Neural cell (in vitro differentiated cells): ENCODE measurements around the gene SPINK9. TPM values are rescaled to one million over a fixed set of nuclear protein-coding genes. Genes with fewer than 3 reads are reported as not detected.

ENCODE experiments used
- H2AFZ ChIP-seq: fragments of 200-600, 300-800 bp; sonication (generic), shearing (Covaris generic); 2 replicates; pipeline ENCODE4 v1.6.0; 2014; ENCODE audit warnings: low read depth, mild to moderate bottlenecking, antibody characterized with exemption, low read length, moderate library complexity
- H3F3A ChIP-seq: fragments of 200-600 bp; shearing (Covaris generic); 2 replicates; pipeline ENCODE4 v1.6.1; 2016; ENCODE audit warnings: mild to moderate bottlenecking, moderate library complexity, mixed read lengths, antibody characterized with exemption, low read length; ENCODE audit not compliant: insufficient read depth, poor library complexity, severe bottlenecking
- H3K27ac ChIP-seq: fragments of 200-600, 300-800 bp; sonication (generic), shearing (Covaris generic); 2 replicates; pipeline ENCODE4 v1.5.1; 2014; ENCODE audit warnings: mild to moderate bottlenecking, low read length, moderate library complexity
- H3K27me3 ChIP-seq: fragments of 300-800, 200-600 bp; sonication (generic), shearing (Covaris generic); 2 replicates; pipeline ENCODE4 v1.6.0; 2014; ENCODE audit warnings: mild to moderate bottlenecking, low read depth, low read length, moderate library complexity; ENCODE audit not compliant: insufficient read depth
- H3K36me3 ChIP-seq: fragments of 300-800, 200-600 bp; sonication (generic), shearing (Covaris generic); 2 replicates; pipeline ENCODE4 v1.5.1; 2014; ENCODE audit warnings: mild to moderate bottlenecking, antibody characterized with exemption, low read length, moderate library complexity; ENCODE audit not compliant: insufficient read depth
- H3K4me2 ChIP-seq: fragments of 300-800, 200-600 bp; sonication (generic), shearing (Covaris generic); 2 replicates; pipeline ENCODE4 v1.6.0; 2014; ENCODE audit warnings: mild to moderate bottlenecking, low read length
- H3K4me3 ChIP-seq: fragments of 300-800, 200-600 bp; sonication (generic), shearing (Covaris generic); 2 replicates; pipeline ENCODE4 v1.5.1; 2014; ENCODE audit warnings: mild to moderate bottlenecking, low read length, moderate library complexity
- H3K79me2 ChIP-seq: fragments of 200-600 bp; shearing (Covaris generic); replicated peaks from 2 replicates; pipeline ENCODE4 v1.6.0; 2014; ENCODE audit warnings: mild to moderate bottlenecking, low read length, moderate library complexity; ENCODE audit not compliant: insufficient read depth
- H3K9ac ChIP-seq: fragments of 300-800, 200-600 bp; sonication (generic), shearing (Covaris generic); 2 replicates; pipeline ENCODE4 v1.6.1; 2016; ENCODE audit warnings: mild to moderate bottlenecking, low read length, mixed read lengths
- H3K9me2 ChIP-seq: fragments of 200-600 bp; shearing (Covaris generic); 2 replicates; pipeline ENCODE4 v1.6.1; 2016; ENCODE audit warnings: mild to moderate bottlenecking, low read length, mixed read lengths; ENCODE audit not compliant: insufficient read depth
- H3K9me3 ChIP-seq: fragments of 200-600, 300-800 bp; sonication (generic), shearing (Covaris generic); 2 replicates; pipeline ENCODE4 v1.6.1; 2016; ENCODE audit warnings: mild to moderate bottlenecking, mixed run types, low read length, moderate library complexity, mixed read lengths
- H4K20me1 ChIP-seq: fragments of 200-600 bp; shearing (Covaris generic); 2 replicates; pipeline ENCODE4 v1.6.1; 2016; ENCODE audit warnings: mild to moderate bottlenecking, mixed run types; ENCODE audit not compliant: insufficient read depth
- EP300 ChIP-seq: fragments of 450-650 bp; conservative IDR thresholded peaks from 2 replicates; pipeline ENCODE4 v1.6.1; 2014; ENCODE audit warnings: antibody characterized with exemption, mild to moderate bottlenecking, moderate library complexity; ENCODE audit not compliant: poor library complexity, severe bottlenecking
- EZH2 ChIP-seq: fragments of 200-600, 300-800 bp; shearing (Covaris generic), sonication (generic); IDR thresholded peaks from 2 replicates; pipeline ENCODE4 v1.6.1; 2014; ENCODE audit warnings: antibody characterized with exemption, low read length, borderline replicate concordance, mild to moderate bottlenecking; ENCODE audit not compliant: insufficient read depth, poor library complexity, severe bottlenecking
- MXI1 ChIP-seq: fragments of 450-650 bp; conservative IDR thresholded peaks from 2 replicates; pipeline ENCODE4 v1.6.1; 2014; ENCODE audit warnings: antibody characterized with exemption, mild to moderate bottlenecking; ENCODE audit not compliant: poor library complexity, severe bottlenecking
- POLR2AphosphoS5 ChIP-seq: IDR thresholded peaks from 2 replicates; pipeline ENCODE4 v1.6.1; 2012
- RAD21 ChIP-seq: fragments of 450-650 bp; conservative IDR thresholded peaks from 2 replicates; pipeline ENCODE4 v1.6.1; 2014; ENCODE audit warnings: antibody characterized with exemption, mild to moderate bottlenecking, moderate library complexity
- SMC3 ChIP-seq: fragments of 450-650 bp; conservative IDR thresholded peaks from 2 replicates; pipeline ENCODE4 v1.6.1; 2014; ENCODE audit warnings: antibody characterized with exemption, mild to moderate bottlenecking, moderate library complexity; ENCODE audit not compliant: poor library complexity
- TAF1 ChIP-seq: IDR thresholded peaks from 2 replicates; pipeline ENCODE4 v1.6.1; 2012; ENCODE audit warnings: low read depth
- polyA plus RNA-seq: library from polyadenylated mRNA; depleted of rRNA; stranded (reverse); fragments of >200 nt; gene quantifications from 2 replicates; pipeline ENCODE4 v1.2.3, GENCODE V29; 2014
- small RNA-seq, 3 experiments: library from RNA; depleted of rRNA; stranded (forward); fragments of <200 nt; gene quantifications; one replicate each; pipeline ENCODE3, GENCODE V24; 2012
- TF ChIP-seq, protein P1 (sequence below): fragments of 450-650 bp; IDR thresholded peaks from 2 replicates; pipeline ENCODE4 v1.5.1; 2014; ENCODE audit warnings: antibody characterized with exemption, mild to moderate bottlenecking, moderate library complexity; ENCODE audit not compliant: poor library complexity, severe bottlenecking
- TF ChIP-seq, protein P2 (sequence below): IDR thresholded peaks from 2 replicates; pipeline ENCODE4 v1.6.1; 2012; ENCODE audit warnings: borderline replicate concordance

SPINK9 gene
- polyA plus RNA-seq, 1 donor from 2014 or later = not detected

DNA sequence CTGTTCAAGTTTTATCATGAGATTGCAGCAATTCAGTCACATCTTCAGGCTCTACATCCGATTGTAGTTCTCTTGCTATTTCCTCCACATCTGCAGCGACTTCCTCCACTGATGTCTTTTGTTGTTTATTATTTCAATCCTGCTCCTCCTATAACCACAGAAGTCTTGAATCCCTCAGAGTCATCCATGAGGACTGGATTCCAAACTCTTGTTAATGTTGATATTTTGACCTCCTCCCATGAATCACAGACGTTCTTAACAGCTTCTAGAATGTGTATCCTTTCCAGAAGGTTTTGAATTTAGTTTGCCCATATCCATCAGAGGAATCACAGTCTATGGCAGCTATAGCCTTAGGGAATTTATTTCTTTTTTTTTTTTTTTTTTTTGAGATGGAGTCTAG, 52.0 kb downstream of the SPINK9 start:
- no peaks in the 10 kb centered on the region for H3K9me3 ChIP-seq
- H3K79me2 ChIP-seq = peaks cover 70% of the 10 kb centered on the region
- H2AFZ ChIP-seq = no peak overlapping the region
- H3K4me3 ChIP-seq = no peak overlapping the region
- H4K20me1 ChIP-seq = no peaks in the 10 kb centered on the region
- H3K36me3 ChIP-seq = no peaks in the 10 kb centered on the region
- no peaks in the 10 kb centered on the region for H3K9me2 ChIP-seq
- H3K27me3 ChIP-seq = no peaks in the 10 kb centered on the region
- H3K4me2 ChIP-seq = no peak overlapping the region
- no peak overlapping the region for H3K27ac ChIP-seq
- H3F3A ChIP-seq = no peaks in the 10 kb centered on the region
- TF ChIP-seq SMC3 = no peak
- no peak for TF ChIP-seq EP300
- no peak overlapping the region for H3K9ac ChIP-seq

DNA sequence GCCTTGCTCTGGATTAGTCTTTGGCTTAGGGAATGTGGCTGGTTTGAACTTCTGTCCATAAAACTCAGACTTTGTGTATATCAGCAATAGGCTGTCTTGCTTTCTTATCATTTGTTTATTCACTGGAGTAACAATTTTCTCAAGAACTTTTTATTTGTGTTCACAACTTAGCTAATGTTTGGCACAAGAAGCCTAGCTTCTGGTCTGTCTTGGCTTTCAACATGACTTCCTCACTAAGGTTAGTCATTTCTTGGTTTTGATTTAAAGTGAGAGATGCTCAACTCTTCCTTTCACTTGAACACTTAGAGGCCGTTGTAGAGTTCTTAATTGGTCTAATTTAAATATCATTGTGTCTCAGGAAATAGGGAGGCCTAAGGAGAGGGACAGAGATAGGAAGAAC, 53.3 kb downstream of the SPINK9 start:
- Histone ChIP-seq H3K4me2 (no peak overlapping the region), H3K9me2 (no peaks in the 10 kb centered on the region), H3K27ac (no peak overlapping the region), H3K27me3 (no peaks in the 10 kb centered on the region), H2AFZ (no peak overlapping the region), H3F3A (no peaks in the 10 kb centered on the region), H3K4me3 (no peak overlapping the region), H3K36me3 (no peaks in the 10 kb centered on the region), H4K20me1 (no peaks in the 10 kb centered on the region), H3K9me3 (no peaks in the 10 kb centered on the region), H3K79me2 (peaks cover 75% of the 10 kb centered on the region), H3K9ac (no peak overlapping the region)
- TF ChIP-seq, protein P1, sequence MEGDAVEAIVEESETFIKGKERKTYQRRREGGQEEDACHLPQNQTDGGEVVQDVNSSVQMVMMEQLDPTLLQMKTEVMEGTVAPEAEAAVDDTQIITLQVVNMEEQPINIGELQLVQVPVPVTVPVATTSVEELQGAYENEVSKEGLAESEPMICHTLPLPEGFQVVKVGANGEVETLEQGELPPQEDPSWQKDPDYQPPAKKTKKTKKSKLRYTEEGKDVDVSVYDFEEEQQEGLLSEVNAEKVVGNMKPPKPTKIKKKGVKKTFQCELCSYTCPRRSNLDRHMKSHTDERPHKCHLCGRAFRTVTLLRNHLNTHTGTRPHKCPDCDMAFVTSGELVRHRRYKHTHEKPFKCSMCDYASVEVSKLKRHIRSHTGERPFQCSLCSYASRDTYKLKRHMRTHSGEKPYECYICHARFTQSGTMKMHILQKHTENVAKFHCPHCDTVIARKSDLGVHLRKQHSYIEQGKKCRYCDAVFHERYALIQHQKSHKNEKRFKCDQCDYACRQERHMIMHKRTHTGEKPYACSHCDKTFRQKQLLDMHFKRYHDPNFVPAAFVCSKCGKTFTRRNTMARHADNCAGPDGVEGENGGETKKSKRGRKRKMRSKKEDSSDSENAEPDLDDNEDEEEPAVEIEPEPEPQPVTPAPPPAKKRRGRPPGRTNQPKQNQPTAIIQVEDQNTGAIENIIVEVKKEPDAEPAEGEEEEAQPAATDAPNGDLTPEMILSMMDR = no peak
- TF ChIP-seq POLR2AphosphoS5 (no peak), MXI1 (no peak), SMC3 (no peak), RAD21 (no peak), TAF1 (no peak), EP300 (no peak), EZH2 (no peak)
- TF ChIP-seq, protein P2, sequence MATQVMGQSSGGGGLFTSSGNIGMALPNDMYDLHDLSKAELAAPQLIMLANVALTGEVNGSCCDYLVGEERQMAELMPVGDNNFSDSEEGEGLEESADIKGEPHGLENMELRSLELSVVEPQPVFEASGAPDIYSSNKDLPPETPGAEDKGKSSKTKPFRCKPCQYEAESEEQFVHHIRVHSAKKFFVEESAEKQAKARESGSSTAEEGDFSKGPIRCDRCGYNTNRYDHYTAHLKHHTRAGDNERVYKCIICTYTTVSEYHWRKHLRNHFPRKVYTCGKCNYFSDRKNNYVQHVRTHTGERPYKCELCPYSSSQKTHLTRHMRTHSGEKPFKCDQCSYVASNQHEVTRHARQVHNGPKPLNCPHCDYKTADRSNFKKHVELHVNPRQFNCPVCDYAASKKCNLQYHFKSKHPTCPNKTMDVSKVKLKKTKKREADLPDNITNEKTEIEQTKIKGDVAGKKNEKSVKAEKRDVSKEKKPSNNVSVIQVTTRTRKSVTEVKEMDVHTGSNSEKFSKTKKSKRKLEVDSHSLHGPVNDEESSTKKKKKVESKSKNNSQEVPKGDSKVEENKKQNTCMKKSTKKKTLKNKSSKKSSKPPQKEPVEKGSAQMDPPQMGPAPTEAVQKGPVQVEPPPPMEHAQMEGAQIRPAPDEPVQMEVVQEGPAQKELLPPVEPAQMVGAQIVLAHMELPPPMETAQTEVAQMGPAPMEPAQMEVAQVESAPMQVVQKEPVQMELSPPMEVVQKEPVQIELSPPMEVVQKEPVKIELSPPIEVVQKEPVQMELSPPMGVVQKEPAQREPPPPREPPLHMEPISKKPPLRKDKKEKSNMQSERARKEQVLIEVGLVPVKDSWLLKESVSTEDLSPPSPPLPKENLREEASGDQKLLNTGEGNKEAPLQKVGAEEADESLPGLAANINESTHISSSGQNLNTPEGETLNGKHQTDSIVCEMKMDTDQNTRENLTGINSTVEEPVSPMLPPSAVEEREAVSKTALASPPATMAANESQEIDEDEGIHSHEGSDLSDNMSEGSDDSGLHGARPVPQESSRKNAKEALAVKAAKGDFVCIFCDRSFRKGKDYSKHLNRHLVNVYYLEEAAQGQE = no peak

Small RNA genes lying within 50 kb of the gene (small RNA-seq; reads per million reads assigned to genes)
- gene RF00017 = 0 reads per million in 3 experiments

Other genes with a start within 250 kb of the SPINK9 start
- not detected in 2 replicates for gene SPINK14, start 167.0 kb upstream of the SPINK9 start, polyA plus RNA-seq
- not detected in 2 replicates for gene SPINK6, start 132.5 kb upstream of the SPINK9 start, polyA plus RNA-seq
- gene MARCOL, start 97.0 kb upstream of the SPINK9 start, polyA plus RNA-seq = not detected in 2 replicates
- not detected in 2 replicates for gene SPINK13, start 66.8 kb upstream of the SPINK9 start, polyA plus RNA-seq
- not detected in 2 replicates for gene SPINK7, start 23.1 kb upstream of the SPINK9 start, polyA plus RNA-seq
- gene FBXO38, start 48.4 kb downstream of the SPINK9 start, polyA plus RNA-seq = 45.1 and 69.1 TPM in 2 replicates